G401.6 (cell line): ENCODE measurements around the gene TJP1.
"Not testable (repeated sequence)": the region's sequence is repeated elsewhere in the genome, so short reads cannot be mapped to it uniquely, and the experiment has no call there.

ENCODE experiments used
- FAIRE-seq: peaks from 2 replicates; lab custom pipeline; 2012; peaks lifted over from hg19 to GRCh38; lab: Jason Lieb, UNC

TJP1 gene

GRCh38 chr15:29838352-29839010, 16.2 kb upstream of the TJP1 start:
- FAIRE-seq, result no peak

GRCh38 chr15:29835301-29835700, 13.0 kb upstream of the TJP1 start:
- no peak for FAIRE-seq

- FAIRE-seq, result no peak
Measured at GRCh38 chr15:29832709-29833108, 10.4 kb upstream of the TJP1 start.

GRCh38 chr15:29826908-29827820, 4.9 kb upstream of the TJP1 start:
- no peak for FAIRE-seq

GRCh38 chr15:29825227-29825626, 3.0 kb upstream of the TJP1 start:
- FAIRE-seq, result peak; percentile 17

GRCh38 chr15:29822684-29823459, 604 bp upstream of the TJP1 start:
- FAIRE-seq, result no peak

GRCh38 chr15:29821416-29822099, 710 bp downstream of the TJP1 start:
- FAIRE-seq, result no peak

GRCh38 chr15:29820394-29821154, 1.7 kb downstream of the TJP1 start:
- no peak for FAIRE-seq

GRCh38 chr15:29819979-29820378, 2.3 kb downstream of the TJP1 start:
- FAIRE-seq, result no peak

GRCh38 chr15:29818141-29818540, 4.1 kb downstream of the TJP1 start:
- FAIRE-seq, result no peak

GRCh38 chr15:29817455-29817854, 4.8 kb downstream of the TJP1 start:
- FAIRE-seq, result not testable (repeated sequence)

GRCh38 chr15:29815000-29815710, 7.1 kb downstream of the TJP1 start:
- FAIRE-seq, result no peak

- FAIRE-seq, result no peak
Measured at GRCh38 chr15:29813009-29813408, 9.3 kb downstream of the TJP1 start.

GRCh38 chr15:29812384-29812694, 9.9 kb downstream of the TJP1 start:
- no peak for FAIRE-seq

GRCh38 chr15:29811691-29812383, 10.4 kb downstream of the TJP1 start:
- no peak for FAIRE-seq

- no peak for FAIRE-seq
Measured at GRCh38 chr15:29805708-29806104, 16.6 kb downstream of the TJP1 start.

- FAIRE-seq, result no peak
Measured at GRCh38 chr15:29805043-29805707, 17.1 kb downstream of the TJP1 start.

- no peak for FAIRE-seq
Measured at GRCh38 chr15:29802411-29802810, 19.9 kb downstream of the TJP1 start.

GRCh38 chr15:29800491-29801366, 21.5 kb downstream of the TJP1 start:
- FAIRE-seq, result no peak
